ENCODE measurements around the gene TNIK.

The TNIK gene

GRCh38 chr3:171093462-171093861 is 366.7 kb downstream of the TNIK start:
- no peak for DNase-seq (ENCODE audit: low read depth, low spot score)

GRCh38 chr3:171092467-171092911 is 367.7 kb downstream of the TNIK start:
- DNase-seq (ENCODE audit: low read depth, low spot score): no peak

- no peak for DNase-seq (ENCODE audit: low read depth, low spot score)
These were observed 369.9 kb downstream of the TNIK start for GRCh38 chr3:171090321-171090720.

GRCh38 chr3:171088964-171089754 is 371.0 kb downstream of the TNIK start:
- DNase-seq (ENCODE audit: low read depth, low spot score): no peak

- no peak for DNase-seq (ENCODE audit: low read depth, low spot score)
These were observed 371.7 kb downstream of the TNIK start for GRCh38 chr3:171088496-171088895.

GRCh38 chr3:171086914-171087313 is 373.3 kb downstream of the TNIK start:
- no peak for DNase-seq (ENCODE audit: low read depth, low spot score)

- no peak for DNase-seq (ENCODE audit: low read depth, low spot score)
These were observed 382.9 kb downstream of the TNIK start for GRCh38 chr3:171077261-171077660.

GRCh38 chr3:171072432-171072831 is 387.8 kb downstream of the TNIK start:
- DNase-seq (ENCODE audit: low read depth, low spot score): no peak

- DNase-seq (ENCODE audit: low read depth, low spot score): no peak
These were observed 391.5 kb downstream of the TNIK start for GRCh38 chr3:171068658-171069057.

- DNase-seq (ENCODE audit: low read depth, low spot score): no peak
These were observed 394.0 kb downstream of the TNIK start for GRCh38 chr3:171066206-171066605.

GRCh38 chr3:171065732-171066131 is 394.5 kb downstream of the TNIK start:
- no peak for DNase-seq (ENCODE audit: low read depth, low spot score)

GRCh38 chr3:171064461-171064860 is 395.7 kb downstream of the TNIK start:
- DNase-seq (ENCODE audit: low read depth, low spot score): no peak

GRCh38 chr3:171061749-171062148 is 398.5 kb downstream of the TNIK start:
- no peak for DNase-seq (ENCODE audit: low read depth, low spot score)

GRCh38 chr3:171059978-171060377 is 400.2 kb downstream of the TNIK start:
- DNase-seq (ENCODE audit: low read depth, low spot score): no peak

- no peak for DNase-seq (ENCODE audit: low read depth, low spot score)
These were observed 401.2 kb downstream of the TNIK start for GRCh38 chr3:171058873-171059603.

- no peak for DNase-seq (ENCODE audit: low read depth, low spot score)
These were observed 402.1 kb downstream of the TNIK start for GRCh38 chr3:171058058-171058457.

GRCh38 chr3:171057072-171057471 is 403.1 kb downstream of the TNIK start:
- no peak for DNase-seq (ENCODE audit: low read depth, low spot score)

- DNase-seq (ENCODE audit: low read depth, low spot score): no peak
These were observed 403.7 kb downstream of the TNIK start for GRCh38 chr3:171056528-171056927.

GRCh38 chr3:171055336-171056178 is 404.6 kb downstream of the TNIK start:
- DNase-seq (ENCODE audit: low read depth, low spot score): no peak

GRCh38 chr3:171054921-171055320 is 405.3 kb downstream of the TNIK start:
- no peak for DNase-seq (ENCODE audit: low read depth, low spot score)

GRCh38 chr3:171054231-171054630 is 406.0 kb downstream of the TNIK start:
- DNase-seq (ENCODE audit: low read depth, low spot score): no peak

GRCh38 chr3:171049861-171050444 is 410.3 kb downstream of the TNIK start:
- no peak for DNase-seq (ENCODE audit: low read depth, low spot score)

Data from activated CD4-positive, CD25-positive, alpha-beta regulatory T cell treated with anti-CD3 and anti-CD28 coated beads, Interleukin-2, amount 50 U/mL, for 16 hours (primary cell).